Fibroblast of skin of scalp (primary cell): Measurements from ENCODE around the gene OR13J1.
"Not testable (repeated sequence)": the region's sequence is repeated elsewhere in the genome, so short reads cannot be mapped to it uniquely, and the experiment has no call there.

ENCODE experiments used
- DNase-seq: peaks from one replicate; pipeline ENCODE4 v3.0.0-alpha.2; 2013

The OR13J1 gene

GRCh38 chr9:35905051-35905781 is 35.0 kb upstream of the OR13J1 start:
- peak; percentile 71 for DNase-seq

GRCh38 chr9:35904338-35904737 is 34.1 kb upstream of the OR13J1 start:
- DNase-seq = no peak

GRCh38 chr9:35903049-35903448 is 32.8 kb upstream of the OR13J1 start:
- DNase-seq = peak; percentile 60

- no peak for DNase-seq
These were observed 28.8 kb upstream of the OR13J1 start for GRCh38 chr9:35899021-35899420.

GRCh38 chr9:35898337-35898736 is 28.1 kb upstream of the OR13J1 start:
- no peak for DNase-seq

GRCh38 chr9:35897376-35898099 is 27.3 kb upstream of the OR13J1 start:
- DNase-seq = not testable (repeated sequence)

GRCh38 chr9:35896570-35896969 is 26.4 kb upstream of the OR13J1 start:
- no peak for DNase-seq

GRCh38 chr9:35892051-35892450 is 21.9 kb upstream of the OR13J1 start:
- DNase-seq = no peak

- DNase-seq = no peak
These were observed 21.4 kb upstream of the OR13J1 start for GRCh38 chr9:35891646-35892045.

- not testable (repeated sequence) for DNase-seq
These were observed 14.7 kb upstream of the OR13J1 start for GRCh38 chr9:35884908-35885307.

- DNase-seq = no peak
These were observed 12.8 kb upstream of the OR13J1 start for GRCh38 chr9:35882996-35883395.

- peak; percentile 75 for DNase-seq
These were observed 12.2 kb upstream of the OR13J1 start for GRCh38 chr9:35882263-35882848.

- DNase-seq = no peak
These were observed 2.3 kb upstream of the OR13J1 start for GRCh38 chr9:35872505-35872904.

GRCh38 chr9:35871545-35871944 is 1.3 kb upstream of the OR13J1 start:
- DNase-seq = no peak

- no peak for DNase-seq
These were observed 482 bp downstream of the OR13J1 start for GRCh38 chr9:35869621-35870216.

- DNase-seq = no peak
These were observed 1.3 kb downstream of the OR13J1 start for GRCh38 chr9:35868933-35869332.

GRCh38 chr9:35867538-35867937 is 2.7 kb downstream of the OR13J1 start:
- no peak for DNase-seq

- no peak for DNase-seq
These were observed 5.4 kb downstream of the OR13J1 start for GRCh38 chr9:35864695-35865255.

- DNase-seq = no peak
These were observed 6.6 kb downstream of the OR13J1 start for GRCh38 chr9:35863583-35863982.

GRCh38 chr9:35862328-35862727 is 7.9 kb downstream of the OR13J1 start:
- DNase-seq = no peak

- DNase-seq = no peak
These were observed 8.9 kb downstream of the OR13J1 start for GRCh38 chr9:35861161-35861897.

- DNase-seq = no peak
These were observed 10.2 kb downstream of the OR13J1 start for GRCh38 chr9:35859990-35860339.
